HG03095 (cell line): ENCODE data around the gene IL12RB2.
A peak's percentile ranks its signal among the peaks of the same experiment; 100 is the strongest.

Source experiments
- ATAC-seq: cut with Tn5 transposase; IDR thresholded peaks from one replicate; pipeline ENCODE4 v1.9.1; 2021; ENCODE audit warnings: moderate library complexity; ENCODE audit not compliant: unreplicated experiment

IL12RB2 gene

DNA sequence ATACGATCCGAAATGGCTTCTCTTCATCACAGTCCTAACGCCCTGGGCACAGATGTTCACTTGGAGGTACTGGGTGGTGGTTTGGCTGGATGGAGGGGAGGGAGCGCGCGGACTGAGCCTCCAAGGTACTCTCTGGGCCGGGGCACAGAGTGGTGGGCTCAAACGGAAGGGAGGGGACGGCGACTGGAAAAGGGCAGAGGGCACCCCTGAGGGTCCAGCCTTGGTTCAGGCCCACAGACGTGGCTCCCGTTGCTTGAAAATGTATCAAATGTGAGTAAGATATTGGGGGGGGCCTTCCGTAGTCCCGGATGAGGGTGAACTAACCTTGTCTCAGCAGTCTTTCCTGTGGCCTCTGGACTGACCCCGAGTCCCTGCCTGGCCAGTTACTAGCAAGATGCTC, 463 bp downstream of the IL12RB2 start:
- ATAC-seq: no peak

DNA sequence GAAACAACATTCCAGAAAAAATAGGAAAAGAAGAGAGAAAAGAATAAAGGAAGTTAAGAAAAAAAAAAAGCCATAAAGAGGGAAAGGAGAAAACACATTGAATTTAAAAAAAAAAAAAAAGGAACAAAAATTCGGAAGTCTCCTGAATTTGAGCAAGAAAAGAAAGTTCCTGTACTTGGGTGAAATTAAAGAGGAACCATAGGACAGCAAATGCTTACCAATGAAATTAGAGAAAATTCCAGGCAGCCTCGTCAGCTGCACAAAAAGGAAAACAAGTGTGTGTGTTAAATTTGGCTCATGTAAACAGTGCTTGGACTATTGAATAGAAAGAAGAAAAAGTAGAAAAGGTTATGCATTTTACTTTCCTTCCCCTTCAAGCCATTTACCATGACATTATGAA, 4.9 kb downstream of the IL12RB2 start:
- no peak for ATAC-seq

DNA sequence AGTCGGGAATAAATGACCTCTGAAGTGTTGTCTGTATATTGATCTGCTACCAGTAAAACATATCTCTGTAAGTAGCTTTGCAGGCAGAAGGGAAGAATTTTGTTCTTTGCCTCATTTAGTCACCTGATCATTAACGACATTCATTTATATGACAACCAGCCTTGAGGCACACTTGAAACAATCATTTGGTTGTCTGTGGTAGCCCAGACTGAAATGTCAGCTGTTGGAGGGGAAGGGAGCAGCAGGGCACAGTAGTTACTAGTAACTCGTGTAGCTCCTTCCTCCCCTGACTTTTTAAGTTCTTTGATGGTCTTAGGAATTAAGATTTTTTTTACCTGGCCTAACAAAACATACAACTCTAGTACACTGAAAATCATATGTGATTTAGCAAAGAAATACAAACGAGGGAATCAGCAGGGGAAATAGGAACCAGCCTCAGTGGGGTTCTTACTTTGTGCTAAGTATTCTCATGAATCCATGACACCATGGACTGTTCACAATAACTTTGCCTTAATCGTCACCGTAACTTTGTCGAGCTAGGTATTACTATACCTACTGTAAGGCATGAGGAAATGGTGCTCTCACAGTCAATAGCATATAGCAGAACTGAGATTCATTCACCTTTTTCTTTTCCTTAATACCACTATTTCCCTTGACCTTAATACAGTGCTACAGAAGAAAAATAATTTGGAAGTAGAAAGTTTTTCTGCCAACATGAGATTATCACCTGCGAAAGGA, 6.4 kb downstream of the IL12RB2 start:
- no peak for ATAC-seq

DNA sequence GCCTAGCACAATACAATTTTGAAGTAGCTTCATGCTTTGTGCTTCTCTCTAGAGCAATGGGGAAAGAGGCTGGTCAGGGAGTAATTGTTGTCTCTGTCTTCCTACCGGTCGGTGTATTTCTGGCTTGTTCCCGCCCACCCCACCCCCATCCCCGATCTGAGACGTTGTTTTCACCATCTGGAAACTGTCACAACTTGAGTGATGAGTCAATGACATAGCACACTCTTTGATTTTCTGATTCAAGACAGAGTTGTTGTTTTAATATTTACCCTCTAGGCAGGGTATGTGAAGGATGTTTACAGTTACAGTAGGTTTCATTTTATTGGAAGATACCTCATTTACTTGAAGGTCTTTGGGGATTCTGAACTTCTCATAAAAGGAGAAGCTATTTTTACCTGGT, 7.0 kb downstream of the IL12RB2 start:
- no peak for ATAC-seq

DNA sequence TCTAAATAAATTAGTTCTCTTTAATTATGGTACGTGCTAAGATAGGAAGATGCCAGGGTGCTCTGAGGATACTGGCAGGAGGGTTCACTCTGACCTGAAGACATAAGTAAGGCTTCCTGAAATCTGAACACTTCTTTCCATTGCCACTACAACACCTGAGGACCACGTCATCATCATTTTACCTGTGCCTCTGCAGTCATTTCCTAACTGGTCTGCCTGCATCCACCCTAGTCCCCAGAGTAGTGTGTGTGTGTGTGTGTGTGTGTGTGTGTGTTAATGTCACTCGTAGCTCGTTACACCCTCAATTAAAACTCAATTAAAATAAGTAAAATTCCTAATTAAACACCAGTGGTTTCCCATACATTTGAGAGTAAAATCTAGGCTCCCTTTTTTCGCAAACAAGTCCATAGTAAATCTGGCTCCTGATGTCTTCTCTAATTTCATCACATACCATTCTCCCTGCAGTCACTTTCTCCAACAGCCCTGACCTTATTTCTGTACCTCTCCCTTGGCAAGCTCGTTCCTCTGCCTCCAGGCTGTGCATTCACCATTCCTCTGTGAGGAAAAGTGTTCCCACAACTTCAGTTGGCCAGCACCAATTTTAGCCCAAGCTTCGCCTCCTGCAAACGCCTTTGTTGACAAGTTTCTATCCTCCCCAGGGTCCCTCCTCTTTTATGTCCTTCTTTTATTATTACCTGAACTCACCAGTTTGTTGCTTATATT, 8.7 kb downstream of the IL12RB2 start:
- no peak for ATAC-seq

GRCh38 chr1:67316918-67317317, 9.2 kb downstream of the IL12RB2 start:
- no peak for ATAC-seq

- ATAC-seq: no peak
Measured at GRCh38 chr1:67317803-67318202, 10.1 kb downstream of the IL12RB2 start.

DNA sequence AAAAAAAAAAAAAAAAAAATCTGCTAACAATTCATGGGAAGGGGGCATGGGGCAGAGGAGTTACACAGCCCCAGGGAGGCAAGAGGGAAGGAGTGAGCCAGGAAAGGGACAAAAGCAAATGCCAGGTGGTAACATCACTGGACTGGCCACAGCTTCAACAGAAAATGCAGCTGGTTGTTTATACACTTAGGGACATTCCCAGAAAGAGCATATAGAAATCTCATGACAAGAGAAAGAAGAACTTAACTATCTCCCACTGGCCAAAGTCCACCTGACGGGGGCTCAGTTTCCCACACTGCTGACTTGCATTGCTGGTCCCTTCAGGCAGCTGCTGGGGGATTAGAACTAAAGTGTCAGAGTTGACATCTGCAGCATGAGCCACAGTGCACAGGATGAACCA, 14.8 kb downstream of the IL12RB2 start:
- no peak for ATAC-seq

DNA sequence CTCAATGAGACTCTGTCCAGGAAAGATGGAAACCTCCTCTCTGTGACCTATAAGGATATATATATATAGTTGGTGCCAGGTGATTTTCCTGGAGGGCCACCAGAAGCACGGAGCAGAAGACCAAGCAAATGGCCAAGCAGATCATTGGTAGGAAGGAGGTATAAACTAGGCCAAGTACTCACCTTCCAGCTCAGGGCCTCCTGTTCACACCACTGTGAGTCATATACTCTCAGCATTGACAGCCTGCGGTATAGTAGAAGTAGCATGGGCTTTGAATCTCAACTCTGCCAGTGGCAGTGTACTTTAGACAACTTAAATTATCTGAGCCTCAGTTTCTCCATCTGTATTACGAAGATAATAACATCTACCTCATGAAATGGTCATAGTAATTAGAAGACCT, 15.4 kb downstream of the IL12RB2 start:
- ATAC-seq: no peak

- no peak for ATAC-seq
Measured at GRCh38 chr1:67324068-67324467, 16.4 kb downstream of the IL12RB2 start.

DNA sequence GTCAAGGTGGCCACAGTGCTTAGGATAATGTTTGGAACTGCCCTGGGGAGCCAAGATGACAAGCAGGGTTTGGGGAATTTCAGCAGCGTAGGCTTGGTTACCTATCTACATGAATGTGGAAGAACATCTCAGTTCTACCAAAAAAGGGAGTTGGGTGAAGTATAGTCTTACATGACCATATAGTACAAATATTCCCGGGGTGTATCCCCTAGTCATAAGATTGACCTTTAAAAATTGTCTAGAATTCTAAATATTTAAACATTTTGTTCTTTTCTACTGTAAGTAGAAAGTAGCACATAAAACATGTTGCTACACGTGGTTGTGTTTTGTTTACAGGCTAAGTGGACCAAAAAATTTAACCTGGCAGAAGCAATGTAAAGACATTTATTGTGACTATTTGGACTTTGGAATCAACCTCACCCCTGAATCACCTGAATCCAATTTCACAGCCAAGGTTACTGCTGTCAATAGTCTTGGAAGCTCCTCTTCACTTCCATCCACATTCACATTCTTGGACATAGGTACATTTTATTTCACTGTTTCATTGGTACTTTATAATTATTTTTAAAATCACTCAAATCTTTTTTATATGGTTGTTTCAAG, 20.3 kb downstream of the IL12RB2 start:
- no peak for ATAC-seq

DNA sequence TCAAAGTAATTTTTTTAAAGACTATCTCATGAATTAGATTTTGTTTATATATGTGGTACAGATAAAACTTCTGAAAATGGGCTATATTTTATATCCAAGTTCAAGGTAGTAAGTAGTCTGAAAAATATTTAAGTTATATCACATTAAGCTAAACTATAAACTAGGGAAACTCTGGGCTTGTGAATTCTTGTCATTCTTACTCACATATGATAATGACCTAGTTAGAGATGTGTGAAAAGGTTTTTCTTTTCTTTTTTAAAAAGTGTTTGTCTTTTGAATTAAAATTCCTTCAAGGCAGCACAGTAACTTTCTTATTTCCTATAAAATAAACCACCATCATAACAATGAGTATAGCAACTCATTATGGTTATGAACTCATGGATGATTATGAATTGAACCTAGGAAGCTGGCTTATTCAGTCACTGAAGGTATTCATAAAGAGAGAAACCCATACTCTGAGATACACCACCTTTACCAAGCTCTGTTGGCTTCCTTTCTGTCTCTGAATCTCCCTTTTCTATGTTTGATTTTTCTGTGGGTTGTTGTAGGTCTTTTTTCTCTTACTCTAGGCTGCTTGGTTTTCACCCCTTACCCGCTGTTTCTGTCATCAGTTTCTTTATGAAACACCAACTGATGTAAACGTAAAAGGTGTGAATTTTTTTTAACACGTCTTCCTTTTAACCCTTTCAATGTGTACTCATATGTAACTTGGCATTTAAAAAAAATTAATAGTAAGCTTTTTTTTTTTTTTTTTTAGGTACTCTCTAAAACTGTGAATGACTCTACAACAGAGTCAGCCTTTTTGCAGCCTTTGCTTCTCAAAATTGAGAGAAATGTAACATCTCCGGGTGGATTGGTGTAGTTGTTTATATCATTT, 25.2 kb downstream of the IL12RB2 start:
- peak; percentile 90 for ATAC-seq

GRCh38 chr1:67333603-67334002, 25.9 kb downstream of the IL12RB2 start:
- ATAC-seq: no peak

DNA sequence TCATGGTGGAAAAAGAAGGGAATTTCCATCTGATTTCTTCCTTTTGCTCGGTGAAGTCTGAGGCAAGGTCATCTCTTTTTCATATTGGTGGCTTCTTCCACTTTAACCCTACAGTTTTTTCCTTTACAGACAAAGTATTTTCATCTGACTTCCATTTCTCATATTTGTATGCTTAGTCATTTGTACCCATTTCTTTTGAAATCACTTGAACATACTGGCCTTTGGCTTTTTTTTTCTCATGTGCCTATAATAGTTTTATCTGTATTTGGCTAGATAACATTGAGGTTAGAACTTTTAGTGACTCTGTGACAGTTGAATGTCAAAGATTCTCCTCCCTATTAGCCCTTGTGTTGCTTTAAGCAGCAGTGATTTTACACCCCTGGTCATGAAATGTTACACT, 27.7 kb downstream of the IL12RB2 start:
- ATAC-seq: no peak

- no peak for ATAC-seq
Measured at GRCh38 chr1:67336157-67336556, 28.5 kb downstream of the IL12RB2 start.

DNA sequence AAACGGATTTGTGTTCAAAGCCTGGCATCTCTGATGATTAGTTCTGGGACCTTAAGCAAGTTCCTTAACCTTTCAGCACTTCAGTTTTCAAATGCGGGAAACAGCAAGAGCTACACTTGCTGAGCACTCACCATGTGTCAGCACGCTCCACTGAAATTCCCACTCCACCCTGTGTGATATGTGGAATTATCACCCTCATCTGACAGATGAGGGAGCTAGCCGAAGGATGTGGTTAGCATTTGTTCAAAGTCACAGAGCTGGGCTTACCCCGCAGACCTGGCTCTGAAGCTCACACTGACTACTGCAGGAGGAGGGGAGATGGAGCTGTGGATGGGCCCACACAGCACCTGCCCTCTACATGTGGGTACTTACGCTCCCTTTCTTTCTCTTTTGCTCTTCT, 29.1 kb downstream of the IL12RB2 start:
- ATAC-seq: no peak

GRCh38 chr1:67338642-67339041, 31.0 kb downstream of the IL12RB2 start:
- ATAC-seq: peak; percentile 33

GRCh38 chr1:67339623-67340343, 32.1 kb downstream of the IL12RB2 start:
- no peak for ATAC-seq

DNA sequence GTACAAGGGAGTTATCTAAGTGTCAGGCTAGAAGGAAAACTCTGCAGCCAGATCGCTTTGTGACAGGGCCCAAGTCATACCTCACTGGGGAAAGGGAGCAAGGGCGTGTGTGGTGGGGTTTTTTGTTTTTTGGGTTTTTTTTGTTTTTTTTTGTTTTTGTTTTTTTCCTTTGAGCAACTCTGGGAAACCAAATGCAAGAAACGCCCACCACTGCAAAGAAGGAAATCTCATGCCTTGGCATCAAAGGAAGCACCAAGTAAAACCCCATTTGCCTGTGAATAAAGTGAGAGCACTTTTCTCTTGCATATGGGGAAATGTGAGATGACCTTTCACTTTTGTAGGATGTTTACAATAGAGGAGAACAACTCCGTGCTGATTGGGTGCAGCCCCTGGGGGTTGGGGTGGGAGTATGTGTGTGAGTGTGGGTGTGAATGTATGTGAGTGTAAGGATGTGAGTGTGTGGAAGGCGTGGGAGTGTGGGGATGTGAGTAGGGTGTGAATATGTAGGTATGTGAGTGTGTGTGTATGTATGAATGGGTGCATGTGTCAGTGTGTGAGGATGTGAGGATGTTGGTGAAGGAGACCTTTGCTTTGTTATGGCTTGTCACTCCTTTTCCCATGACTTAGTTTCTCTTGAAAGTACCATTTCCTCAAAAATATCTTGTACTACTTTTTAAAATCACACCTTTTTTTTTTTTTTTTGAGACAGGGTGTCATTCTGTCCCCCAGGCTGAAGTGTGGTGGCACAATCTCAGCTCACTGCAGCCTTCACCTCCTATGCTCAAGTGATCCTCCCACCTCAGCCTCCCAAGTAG, 34.6 kb downstream of the IL12RB2 start:
- ATAC-seq: no peak

DNA sequence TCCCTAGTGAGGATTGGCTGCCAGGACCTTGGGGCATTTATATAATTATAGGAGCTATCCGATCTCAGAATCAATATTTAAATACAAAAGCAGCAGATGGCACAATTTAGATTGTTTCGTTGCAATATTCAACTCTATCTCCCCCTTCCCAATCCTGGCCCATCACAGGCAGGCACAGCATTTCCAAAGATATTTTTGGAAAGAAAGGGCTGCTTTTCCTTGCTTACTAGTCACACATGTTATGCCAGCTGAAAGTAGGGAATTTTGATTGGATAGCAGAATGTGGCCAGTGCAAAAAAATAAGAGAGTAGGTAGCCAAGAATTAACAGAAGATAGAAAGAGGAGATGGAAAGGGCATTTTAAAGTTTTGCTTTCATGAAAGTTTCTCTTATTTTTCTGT, 37.9 kb downstream of the IL12RB2 start:
- ATAC-seq: no peak
